A673 (cell line): Measurements from ENCODE around the gene FSTL4. TPM values are rescaled to one million over a fixed set of nuclear protein-coding genes. Genes with fewer than 3 reads are reported as not detected.

Experiments
- BruUV-seq: library from RNA; stranded (reverse); fragments of 400-500 nt; replicated peaks from 2 replicates; lab custom pipeline; 2021; lab: Mats Ljungman, UMichigan
- CTCF ChIA-PET: fragments of 300-600 bp; sonication (Branson Sonifier 250); formaldehyde crosslinking; loops from one replicate; lab custom pipeline; 2022; ENCODE audit warnings: antibody characterized with exemption; lab: Charles Lee
- POLR2A ChIA-PET: fragments of 300-600 bp; sonication (Branson Sonifier 250); formaldehyde crosslinking; loops from one replicate; lab custom pipeline; 2022; ENCODE audit warnings: antibody characterized with exemption; ENCODE audit not compliant: low non-redundant PET; lab: Charles Lee
- DNase-seq: peaks from one replicate; pipeline ENCODE4 v3.0.0-alpha.2; 2015; ENCODE audit warnings: low spot score
- H3K27ac ChIP-seq: fragments of 200-600 bp; sonication (generic); 2 replicates; pipeline ENCODE4 v1.5.1; 2016; ENCODE audit warnings: mixed run types, low read depth, mild to moderate bottlenecking, mixed read lengths, antibody characterized with exemption, low read length; ENCODE audit not compliant: poor library complexity, severe bottlenecking
- H3K27me3 ChIP-seq: fragments of 200-600 bp; sonication (generic); replicated peaks from 2 replicates; pipeline ENCODE4 v1.6.1; 2017; ENCODE audit warnings: mixed run types, low read depth, mild to moderate bottlenecking, mixed read lengths, antibody characterized with exemption, low read length; ENCODE audit not compliant: insufficient read depth, poor library complexity
- H3K36me3 ChIP-seq: fragments of 200-600 bp; sonication (generic); 2 replicates; pipeline ENCODE4 v1.6.1; 2016; ENCODE audit warnings: mixed run types, mild to moderate bottlenecking, mixed read lengths, antibody characterized with exemption, low read length; ENCODE audit not compliant: insufficient read depth, poor library complexity, severe bottlenecking
- H3K4me1 ChIP-seq: fragments of 200-600 bp; sonication (generic); 2 replicates; pipeline ENCODE4 v1.6.1; 2017; ENCODE audit warnings: mixed run types, mild to moderate bottlenecking, mixed read lengths, antibody characterized with exemption, low read length; ENCODE audit not compliant: insufficient read depth, poor library complexity, severe bottlenecking
- H3K4me3 ChIP-seq: fragments of 200-600 bp; sonication (generic); 2 replicates; pipeline ENCODE4 v1.5.1; 2016; ENCODE audit warnings: low read depth, mixed run types, mild to moderate bottlenecking, mixed read lengths, low read length; ENCODE audit not compliant: poor library complexity, severe bottlenecking
- H3K9me3 ChIP-seq: fragments of 200-600 bp; sonication (generic); 2 replicates; pipeline ENCODE4 v1.6.1; 2016; ENCODE audit warnings: mixed run types, low read depth, mild to moderate bottlenecking, mixed read lengths, antibody characterized with exemption, low read length; ENCODE audit not compliant: poor library complexity, severe bottlenecking
- CTCF ChIP-seq: fragments of 300-800, 200-600 bp; sonication (generic); conservative IDR thresholded peaks from 2 replicates; pipeline ENCODE4 v1.5.1; 2017; ENCODE audit warnings: low read depth, mild to moderate bottlenecking, antibody characterized with exemption, low read length, moderate library complexity, mixed read lengths
- EZH2 ChIP-seq: fragments of 200-600 bp; sonication (generic); IDR thresholded peaks from 2 replicates; pipeline ENCODE4 v1.6.1; 2017; ENCODE audit warnings: borderline replicate concordance, low read depth, mild to moderate bottlenecking, mixed read lengths, antibody characterized with exemption, low read length; ENCODE audit not compliant: poor library complexity, severe bottlenecking
- intact Hi-C: fragments of 100-400 bp; cut with micrococcal nuclease; formaldehyde crosslinking; loops from one replicate; pipeline ENCODE4 v1.10.0; 2022; ENCODE audit not compliant: unreplicated experiment
- total RNA-seq: library from RNA; stranded (reverse); gene quantifications from 2 replicates; pipeline ENCODE4 v1.2.3, GENCODE V29; 2021

Gene FSTL4
- total RNA-seq, 1 experiment from 2014 or later = 0.86 TPM

GRCh38 chr5:133508845-133509741, 103.2 kb downstream of the FSTL4 start:
- H3K27ac ChIP-seq = no peak overlapping the region
- TF ChIP-seq EZH2 (no peak), CTCF (no peak)
- H3K4me3 ChIP-seq = no peak overlapping the region
- CTCF ChIA-PET = no interaction called here
- intact Hi-C loops = no loop called here
- no peaks in the 10 kb centered on the region for H3K36me3 ChIP-seq
- BruUV-seq = no TSS peak
- no peaks in the 10 kb centered on the region for H3K27me3 ChIP-seq
- H3K4me1 ChIP-seq = no peaks in the 10 kb centered on the region
- DNase-seq = no peak
- no peaks in the 10 kb centered on the region for H3K9me3 ChIP-seq
- POLR2A ChIA-PET = no interaction called here

GRCh38 chr5:133508331-133508730, 104.0 kb downstream of the FSTL4 start:
- Histone ChIP-seq H3K27me3 (no peaks in the 10 kb centered on the region), H3K4me3 (no peak overlapping the region), H3K27ac (no peak overlapping the region), H3K4me1 (no peaks in the 10 kb centered on the region), H3K9me3 (no peaks in the 10 kb centered on the region), H3K36me3 (no peaks in the 10 kb centered on the region)
- ChIA-PET CTCF (no interaction called here), POLR2A (no interaction called here)
- DNase-seq = no peak
- TF ChIP-seq EZH2 (no peak), CTCF (no peak)
- intact Hi-C loops = no loop called here
- BruUV-seq = no TSS peak

- Histone ChIP-seq H3K27ac (no peak overlapping the region), H3K4me3 (no peak overlapping the region), H3K4me1 (no peaks in the 10 kb centered on the region), H3K27me3 (no peaks in the 10 kb centered on the region), H3K36me3 (no peaks in the 10 kb centered on the region), H3K9me3 (no peaks in the 10 kb centered on the region)
- TF ChIP-seq EZH2 = no peak
- no peak for TF ChIP-seq CTCF
- intact Hi-C loops = no loop called here
- no peak for DNase-seq
- POLR2A ChIA-PET = no interaction called here
- no TSS peak for BruUV-seq
- CTCF ChIA-PET = no interaction called here
These were observed 106.2 kb downstream of the FSTL4 start for GRCh38 chr5:133506181-133506580.
